Breast epithelium (tissue), 3 donors: Measurements from ENCODE around the gene COL5A1.

Experiments used
- CTCF ChIP-seq, 3 donors: fragments of 450-650 bp; IDR thresholded peaks; one replicate each; pipeline ENCODE4 v1.5.1; 2016 to 2017; ENCODE audit warnings: antibody characterized with exemption in 3 of 3, mild to moderate bottlenecking in 3 of 3, moderate library complexity in 3 of 3
- POLR2A ChIP-seq: fragments of 450-650 bp; IDR thresholded peaks from one replicate; pipeline ENCODE4 v1.6.1; 2016; ENCODE audit warnings: antibody characterized with exemption, mild to moderate bottlenecking, moderate library complexity

- TF ChIP-seq CTCF (IDR thresholded peaks at IDR 0.05) (no peak), POLR2A (no peak)
Measured at GRCh38 chr9:134618833-134619447, 22.7 kb upstream of the COL5A1 start.
